Cerebellar cortex (tissue), 1 donor: Measurements from ENCODE around the gene SUN1.

Experiments
- DNase-seq: peaks from one replicate; pipeline ENCODE4 v3.0.0-alpha.2; 2015; ENCODE audit warnings: low spot score

The SUN1 gene

GRCh38 chr7:805261-805660 lies 27.0 kb upstream of the SUN1 start:
- no peak for DNase-seq

GRCh38 chr7:815284-816216 lies 16.7 kb upstream of the SUN1 start:
- DNase-seq, result no peak

- peak; percentile 97 for DNase-seq
Measured at GRCh38 chr7:816300-816750, 16.0 kb upstream of the SUN1 start.

- DNase-seq, result no peak
Measured at GRCh38 chr7:816751-817671, 15.3 kb upstream of the SUN1 start.

- no peak for DNase-seq
Measured at GRCh38 chr7:818031-818699, 14.1 kb upstream of the SUN1 start.

GRCh38 chr7:820341-820740 lies 11.9 kb upstream of the SUN1 start:
- no peak for DNase-seq

GRCh38 chr7:821688-822087 lies 10.6 kb upstream of the SUN1 start:
- DNase-seq, result no peak

GRCh38 chr7:822692-823276 lies 9.5 kb upstream of the SUN1 start:
- DNase-seq, result no peak

- DNase-seq, result no peak
Measured at GRCh38 chr7:823649-824048, 8.6 kb upstream of the SUN1 start.

- no peak for DNase-seq
Measured at GRCh38 chr7:824081-824480, 8.2 kb upstream of the SUN1 start.

- DNase-seq, result no peak
Measured at GRCh38 chr7:824664-825063, 7.6 kb upstream of the SUN1 start.

- no peak for DNase-seq
Measured at GRCh38 chr7:825386-825785, 6.9 kb upstream of the SUN1 start.

- DNase-seq, result no peak
Measured at GRCh38 chr7:826230-826917, 5.9 kb upstream of the SUN1 start.

GRCh38 chr7:828793-829561 lies 3.3 kb upstream of the SUN1 start:
- DNase-seq, result no peak

GRCh38 chr7:830069-830468 lies 2.2 kb upstream of the SUN1 start:
- DNase-seq, result no peak

GRCh38 chr7:831596-832166 lies 595 bp upstream of the SUN1 start:
- no peak for DNase-seq

GRCh38 chr7:832968-833424 lies 720 bp downstream of the SUN1 start:
- no peak for DNase-seq

GRCh38 chr7:833601-834258 lies 1.5 kb downstream of the SUN1 start:
- no peak for DNase-seq

GRCh38 chr7:834277-834676 lies 2.0 kb downstream of the SUN1 start:
- DNase-seq, result no peak
